ENCODE measurements around the gene WDCP. TPM values are rescaled to one million over a fixed set of nuclear protein-coding genes. Genes with fewer than 3 reads are reported as not detected.

Gene WDCP
- polyA plus RNA-seq, 1 donor from 2014 or later = 15.7 TPM

DNA sequence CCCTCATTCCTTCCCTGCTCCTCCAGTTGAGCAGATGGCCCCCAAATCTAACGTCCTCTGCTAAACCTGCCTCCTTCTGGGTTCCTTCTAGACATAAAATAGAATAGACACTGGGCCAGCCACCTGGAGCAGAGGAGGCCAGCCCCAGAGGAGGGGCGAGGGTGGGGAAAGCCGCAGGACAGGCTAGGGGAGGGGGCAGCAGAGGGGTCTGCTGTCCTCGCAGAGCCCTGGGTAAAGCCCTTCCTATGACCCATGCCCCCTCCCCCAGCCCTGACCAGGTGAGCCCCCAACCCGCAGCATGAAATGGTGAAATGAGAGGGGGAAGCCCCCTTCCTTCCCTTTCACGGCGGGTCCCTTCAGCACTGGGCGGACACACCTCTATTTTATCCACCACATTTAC, 29.5 kb downstream of the WDCP start:
- Histone ChIP-seq H4K20me1 (ENCODE audit: insufficient read depth) (no peaks in the 10 kb centered on the region), H2AFZ (ENCODE audit: low read depth, low read length) (no peak overlapping the region), H3K9me3 (ENCODE audit: low read length) (no peaks in the 10 kb centered on the region), H3K36me3 (ENCODE audit: insufficient read depth, low read length) (no peaks in the 10 kb centered on the region), H3K9ac (ENCODE audit: low read length) (no peak overlapping the region), H3K9me2 (ENCODE audit: insufficient read depth, low read length) (no peaks in the 10 kb centered on the region), H3K27ac (ENCODE audit: low read length) (no peak overlapping the region), H3K79me2 (replicated peaks; ENCODE audit: insufficient read depth, low read length) (no peaks in the 10 kb centered on the region), H3K4me2 (ENCODE audit: low read length) (no peak overlapping the region), H3K4me3 (ENCODE audit: low read length) (no peak overlapping the region), H3K27me3 (ENCODE audit: insufficient read depth, low read depth, low read length) (no peaks in the 10 kb centered on the region), H3F3A (ENCODE audit: insufficient read depth, low read length, poor library complexity, severe bottlenecking) (no peaks in the 10 kb centered on the region)
- TF ChIP-seq, protein P1, sequence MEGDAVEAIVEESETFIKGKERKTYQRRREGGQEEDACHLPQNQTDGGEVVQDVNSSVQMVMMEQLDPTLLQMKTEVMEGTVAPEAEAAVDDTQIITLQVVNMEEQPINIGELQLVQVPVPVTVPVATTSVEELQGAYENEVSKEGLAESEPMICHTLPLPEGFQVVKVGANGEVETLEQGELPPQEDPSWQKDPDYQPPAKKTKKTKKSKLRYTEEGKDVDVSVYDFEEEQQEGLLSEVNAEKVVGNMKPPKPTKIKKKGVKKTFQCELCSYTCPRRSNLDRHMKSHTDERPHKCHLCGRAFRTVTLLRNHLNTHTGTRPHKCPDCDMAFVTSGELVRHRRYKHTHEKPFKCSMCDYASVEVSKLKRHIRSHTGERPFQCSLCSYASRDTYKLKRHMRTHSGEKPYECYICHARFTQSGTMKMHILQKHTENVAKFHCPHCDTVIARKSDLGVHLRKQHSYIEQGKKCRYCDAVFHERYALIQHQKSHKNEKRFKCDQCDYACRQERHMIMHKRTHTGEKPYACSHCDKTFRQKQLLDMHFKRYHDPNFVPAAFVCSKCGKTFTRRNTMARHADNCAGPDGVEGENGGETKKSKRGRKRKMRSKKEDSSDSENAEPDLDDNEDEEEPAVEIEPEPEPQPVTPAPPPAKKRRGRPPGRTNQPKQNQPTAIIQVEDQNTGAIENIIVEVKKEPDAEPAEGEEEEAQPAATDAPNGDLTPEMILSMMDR (IDR thresholded peaks at IDR 0.05; ENCODE audit: poor library complexity, severe bottlenecking) = no peak
- TF ChIP-seq RAD21 (conservative IDR thresholded peaks at IDR 0.05) = no peak
- TF ChIP-seq TAF1 (IDR thresholded peaks at IDR 0.05; ENCODE audit: low read depth) = no peak
- TF ChIP-seq EP300 (conservative IDR thresholded peaks at IDR 0.05; ENCODE audit: poor library complexity, severe bottlenecking) = no peak
- TF ChIP-seq POLR2AphosphoS5 (IDR thresholded peaks at IDR 0.05) = no peak
- TF ChIP-seq EZH2 (IDR thresholded peaks at IDR 0.05; ENCODE audit: borderline replicate concordance, insufficient read depth, low read length, poor library complexity, severe bottlenecking) = no peak
- TF ChIP-seq, protein P2, sequence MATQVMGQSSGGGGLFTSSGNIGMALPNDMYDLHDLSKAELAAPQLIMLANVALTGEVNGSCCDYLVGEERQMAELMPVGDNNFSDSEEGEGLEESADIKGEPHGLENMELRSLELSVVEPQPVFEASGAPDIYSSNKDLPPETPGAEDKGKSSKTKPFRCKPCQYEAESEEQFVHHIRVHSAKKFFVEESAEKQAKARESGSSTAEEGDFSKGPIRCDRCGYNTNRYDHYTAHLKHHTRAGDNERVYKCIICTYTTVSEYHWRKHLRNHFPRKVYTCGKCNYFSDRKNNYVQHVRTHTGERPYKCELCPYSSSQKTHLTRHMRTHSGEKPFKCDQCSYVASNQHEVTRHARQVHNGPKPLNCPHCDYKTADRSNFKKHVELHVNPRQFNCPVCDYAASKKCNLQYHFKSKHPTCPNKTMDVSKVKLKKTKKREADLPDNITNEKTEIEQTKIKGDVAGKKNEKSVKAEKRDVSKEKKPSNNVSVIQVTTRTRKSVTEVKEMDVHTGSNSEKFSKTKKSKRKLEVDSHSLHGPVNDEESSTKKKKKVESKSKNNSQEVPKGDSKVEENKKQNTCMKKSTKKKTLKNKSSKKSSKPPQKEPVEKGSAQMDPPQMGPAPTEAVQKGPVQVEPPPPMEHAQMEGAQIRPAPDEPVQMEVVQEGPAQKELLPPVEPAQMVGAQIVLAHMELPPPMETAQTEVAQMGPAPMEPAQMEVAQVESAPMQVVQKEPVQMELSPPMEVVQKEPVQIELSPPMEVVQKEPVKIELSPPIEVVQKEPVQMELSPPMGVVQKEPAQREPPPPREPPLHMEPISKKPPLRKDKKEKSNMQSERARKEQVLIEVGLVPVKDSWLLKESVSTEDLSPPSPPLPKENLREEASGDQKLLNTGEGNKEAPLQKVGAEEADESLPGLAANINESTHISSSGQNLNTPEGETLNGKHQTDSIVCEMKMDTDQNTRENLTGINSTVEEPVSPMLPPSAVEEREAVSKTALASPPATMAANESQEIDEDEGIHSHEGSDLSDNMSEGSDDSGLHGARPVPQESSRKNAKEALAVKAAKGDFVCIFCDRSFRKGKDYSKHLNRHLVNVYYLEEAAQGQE (IDR thresholded peaks at IDR 0.05; ENCODE audit: borderline replicate concordance) = no peak
- no peak for TF ChIP-seq SMC3 (conservative IDR thresholded peaks at IDR 0.05; ENCODE audit: poor library complexity)
- TF ChIP-seq MXI1 (conservative IDR thresholded peaks at IDR 0.05; ENCODE audit: poor library complexity, severe bottlenecking) = no peak

DNA sequence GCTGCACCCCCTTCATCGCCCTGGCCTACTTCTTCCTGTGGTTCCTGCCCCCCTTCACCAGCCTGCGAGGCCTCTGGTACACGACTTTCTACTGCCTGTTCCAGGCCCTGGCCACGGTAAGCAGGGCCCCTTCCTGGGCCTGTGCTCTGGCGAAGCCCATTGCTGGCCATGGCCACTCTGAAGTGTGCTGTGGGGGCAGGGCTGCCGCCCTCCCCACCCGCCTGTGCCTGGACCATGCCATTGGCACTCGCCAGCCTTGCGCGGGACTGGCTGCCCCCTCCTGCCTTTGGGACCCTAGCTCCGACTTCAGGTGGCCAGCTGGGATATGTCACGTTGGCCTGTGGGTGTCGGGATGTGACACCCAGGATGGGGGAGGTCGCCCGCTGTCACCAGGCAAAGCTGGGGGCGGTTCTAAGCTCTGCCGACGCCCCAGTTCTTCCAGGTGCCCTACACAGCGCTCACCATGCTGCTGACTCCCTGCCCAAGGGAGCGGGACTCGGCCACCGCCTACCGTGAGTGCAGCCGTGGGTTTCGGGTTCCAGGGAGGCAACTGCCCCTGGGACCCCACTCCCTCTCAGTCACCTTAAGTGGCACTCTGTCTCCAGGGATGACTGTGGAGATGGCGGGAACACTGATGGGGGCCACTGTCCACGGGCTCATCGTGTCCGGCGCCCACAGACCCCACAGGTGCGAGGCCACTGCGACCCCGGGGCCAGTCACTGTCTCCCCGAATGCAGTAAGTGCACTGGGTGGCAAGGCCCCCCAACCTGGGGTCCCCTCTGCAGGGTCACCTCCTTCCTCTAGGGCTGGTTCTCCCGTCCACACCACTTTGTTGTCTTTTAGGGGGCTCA, 30.1 kb downstream of the WDCP start:
- Histone ChIP-seq H3K4me2 (ENCODE audit: low read length) (no peak overlapping the region), H4K20me1 (ENCODE audit: insufficient read depth) (no peaks in the 10 kb centered on the region), H3F3A (ENCODE audit: insufficient read depth, low read length, poor library complexity, severe bottlenecking) (no peaks in the 10 kb centered on the region), H3K4me3 (ENCODE audit: low read length) (no peak overlapping the region), H3K9me2 (ENCODE audit: insufficient read depth, low read length) (no peaks in the 10 kb centered on the region), H3K9me3 (ENCODE audit: low read length) (no peaks in the 10 kb centered on the region), H3K27ac (ENCODE audit: low read length) (no peak overlapping the region), H3K36me3 (ENCODE audit: insufficient read depth, low read length) (no peaks in the 10 kb centered on the region), H3K79me2 (replicated peaks; ENCODE audit: insufficient read depth, low read length) (no peaks in the 10 kb centered on the region), H3K27me3 (ENCODE audit: insufficient read depth, low read depth, low read length) (no peaks in the 10 kb centered on the region), H2AFZ (ENCODE audit: low read depth, low read length) (no peak overlapping the region), H3K9ac (ENCODE audit: low read length) (no peak overlapping the region)
- no peak for TF ChIP-seq MXI1 (conservative IDR thresholded peaks at IDR 0.05; ENCODE audit: poor library complexity, severe bottlenecking)
- TF ChIP-seq EZH2 (IDR thresholded peaks at IDR 0.05; ENCODE audit: borderline replicate concordance, insufficient read depth, low read length, poor library complexity, severe bottlenecking) = no peak
- TF ChIP-seq POLR2AphosphoS5 (IDR thresholded peaks at IDR 0.05) = no peak
- TF ChIP-seq, protein P2 (IDR thresholded peaks at IDR 0.05; ENCODE audit: borderline replicate concordance) = no peak
- TF ChIP-seq, protein P1 (IDR thresholded peaks at IDR 0.05; ENCODE audit: poor library complexity, severe bottlenecking) = no peak
- TF ChIP-seq EP300 (conservative IDR thresholded peaks at IDR 0.05; ENCODE audit: poor library complexity, severe bottlenecking) = no peak
- TF ChIP-seq TAF1 (IDR thresholded peaks at IDR 0.05; ENCODE audit: low read depth) = no peak
- TF ChIP-seq SMC3 (conservative IDR thresholded peaks at IDR 0.05; ENCODE audit: poor library complexity) = no peak
- no peak for TF ChIP-seq RAD21 (conservative IDR thresholded peaks at IDR 0.05)
